ENCODE data around the gene CEACAM21.

DNA sequence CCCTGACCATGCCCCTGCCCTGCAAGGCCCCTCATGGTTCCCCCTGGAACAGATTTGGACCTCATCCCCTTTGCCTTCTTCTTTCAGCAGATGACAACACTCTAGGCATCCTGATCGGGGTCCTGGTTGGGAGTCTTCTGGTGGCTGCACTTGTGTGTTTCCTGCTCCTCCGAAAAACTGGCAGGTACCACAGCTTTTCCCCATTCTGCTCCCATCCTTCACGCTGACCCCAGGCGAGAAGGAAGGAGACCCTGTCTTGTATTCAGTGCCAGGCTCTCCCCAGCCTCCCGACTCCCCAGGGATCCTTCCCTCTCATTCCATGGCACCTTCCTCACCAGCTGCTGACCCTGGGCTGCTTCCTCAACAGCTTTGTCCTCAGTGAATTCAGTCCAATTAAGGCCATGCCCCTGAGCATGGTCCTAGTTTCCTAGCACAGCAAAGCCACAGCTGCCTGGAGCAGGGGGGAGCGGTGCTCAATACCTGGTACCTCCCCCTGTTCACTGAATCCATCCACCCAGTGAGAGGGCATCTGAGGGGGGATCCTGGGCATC, 8.4 kb downstream of the CEACAM21 start:
- TF ChIP-seq, protein P1, sequence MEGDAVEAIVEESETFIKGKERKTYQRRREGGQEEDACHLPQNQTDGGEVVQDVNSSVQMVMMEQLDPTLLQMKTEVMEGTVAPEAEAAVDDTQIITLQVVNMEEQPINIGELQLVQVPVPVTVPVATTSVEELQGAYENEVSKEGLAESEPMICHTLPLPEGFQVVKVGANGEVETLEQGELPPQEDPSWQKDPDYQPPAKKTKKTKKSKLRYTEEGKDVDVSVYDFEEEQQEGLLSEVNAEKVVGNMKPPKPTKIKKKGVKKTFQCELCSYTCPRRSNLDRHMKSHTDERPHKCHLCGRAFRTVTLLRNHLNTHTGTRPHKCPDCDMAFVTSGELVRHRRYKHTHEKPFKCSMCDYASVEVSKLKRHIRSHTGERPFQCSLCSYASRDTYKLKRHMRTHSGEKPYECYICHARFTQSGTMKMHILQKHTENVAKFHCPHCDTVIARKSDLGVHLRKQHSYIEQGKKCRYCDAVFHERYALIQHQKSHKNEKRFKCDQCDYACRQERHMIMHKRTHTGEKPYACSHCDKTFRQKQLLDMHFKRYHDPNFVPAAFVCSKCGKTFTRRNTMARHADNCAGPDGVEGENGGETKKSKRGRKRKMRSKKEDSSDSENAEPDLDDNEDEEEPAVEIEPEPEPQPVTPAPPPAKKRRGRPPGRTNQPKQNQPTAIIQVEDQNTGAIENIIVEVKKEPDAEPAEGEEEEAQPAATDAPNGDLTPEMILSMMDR (IDR thresholded peaks at IDR 0.05): no peak
- TF ChIP-seq, protein P2, sequence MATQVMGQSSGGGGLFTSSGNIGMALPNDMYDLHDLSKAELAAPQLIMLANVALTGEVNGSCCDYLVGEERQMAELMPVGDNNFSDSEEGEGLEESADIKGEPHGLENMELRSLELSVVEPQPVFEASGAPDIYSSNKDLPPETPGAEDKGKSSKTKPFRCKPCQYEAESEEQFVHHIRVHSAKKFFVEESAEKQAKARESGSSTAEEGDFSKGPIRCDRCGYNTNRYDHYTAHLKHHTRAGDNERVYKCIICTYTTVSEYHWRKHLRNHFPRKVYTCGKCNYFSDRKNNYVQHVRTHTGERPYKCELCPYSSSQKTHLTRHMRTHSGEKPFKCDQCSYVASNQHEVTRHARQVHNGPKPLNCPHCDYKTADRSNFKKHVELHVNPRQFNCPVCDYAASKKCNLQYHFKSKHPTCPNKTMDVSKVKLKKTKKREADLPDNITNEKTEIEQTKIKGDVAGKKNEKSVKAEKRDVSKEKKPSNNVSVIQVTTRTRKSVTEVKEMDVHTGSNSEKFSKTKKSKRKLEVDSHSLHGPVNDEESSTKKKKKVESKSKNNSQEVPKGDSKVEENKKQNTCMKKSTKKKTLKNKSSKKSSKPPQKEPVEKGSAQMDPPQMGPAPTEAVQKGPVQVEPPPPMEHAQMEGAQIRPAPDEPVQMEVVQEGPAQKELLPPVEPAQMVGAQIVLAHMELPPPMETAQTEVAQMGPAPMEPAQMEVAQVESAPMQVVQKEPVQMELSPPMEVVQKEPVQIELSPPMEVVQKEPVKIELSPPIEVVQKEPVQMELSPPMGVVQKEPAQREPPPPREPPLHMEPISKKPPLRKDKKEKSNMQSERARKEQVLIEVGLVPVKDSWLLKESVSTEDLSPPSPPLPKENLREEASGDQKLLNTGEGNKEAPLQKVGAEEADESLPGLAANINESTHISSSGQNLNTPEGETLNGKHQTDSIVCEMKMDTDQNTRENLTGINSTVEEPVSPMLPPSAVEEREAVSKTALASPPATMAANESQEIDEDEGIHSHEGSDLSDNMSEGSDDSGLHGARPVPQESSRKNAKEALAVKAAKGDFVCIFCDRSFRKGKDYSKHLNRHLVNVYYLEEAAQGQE (IDR thresholded peaks at IDR 0.05; ENCODE audit: low read depth, low read length): no peak
- TF ChIP-seq, protein P3, sequence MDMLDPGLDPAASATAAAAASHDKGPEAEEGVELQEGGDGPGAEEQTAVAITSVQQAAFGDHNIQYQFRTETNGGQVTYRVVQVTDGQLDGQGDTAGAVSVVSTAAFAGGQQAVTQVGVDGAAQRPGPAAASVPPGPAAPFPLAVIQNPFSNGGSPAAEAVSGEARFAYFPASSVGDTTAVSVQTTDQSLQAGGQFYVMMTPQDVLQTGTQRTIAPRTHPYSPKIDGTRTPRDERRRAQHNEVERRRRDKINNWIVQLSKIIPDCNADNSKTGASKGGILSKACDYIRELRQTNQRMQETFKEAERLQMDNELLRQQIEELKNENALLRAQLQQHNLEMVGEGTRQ (IDR thresholded peaks at IDR 0.05; ENCODE audit: borderline replicate concordance, low read depth, low read length): no peak
- no peak for TF ChIP-seq RFX5 (IDR thresholded peaks at IDR 0.05; ENCODE audit: low read length)
- TF ChIP-seq POLR2AphosphoS5 (IDR thresholded peaks at IDR 0.05; ENCODE audit: low read depth, low read length): no peak
- no peak for TF ChIP-seq GABPA (IDR thresholded peaks at IDR 0.05; ENCODE audit: low read depth)
- no peak for TF ChIP-seq EP300 (IDR thresholded peaks at IDR 0.05; ENCODE audit: borderline replicate concordance in 1 of 2, low read depth in 1 of 2, low read length in 1 of 2)
- TF ChIP-seq, protein P4, sequence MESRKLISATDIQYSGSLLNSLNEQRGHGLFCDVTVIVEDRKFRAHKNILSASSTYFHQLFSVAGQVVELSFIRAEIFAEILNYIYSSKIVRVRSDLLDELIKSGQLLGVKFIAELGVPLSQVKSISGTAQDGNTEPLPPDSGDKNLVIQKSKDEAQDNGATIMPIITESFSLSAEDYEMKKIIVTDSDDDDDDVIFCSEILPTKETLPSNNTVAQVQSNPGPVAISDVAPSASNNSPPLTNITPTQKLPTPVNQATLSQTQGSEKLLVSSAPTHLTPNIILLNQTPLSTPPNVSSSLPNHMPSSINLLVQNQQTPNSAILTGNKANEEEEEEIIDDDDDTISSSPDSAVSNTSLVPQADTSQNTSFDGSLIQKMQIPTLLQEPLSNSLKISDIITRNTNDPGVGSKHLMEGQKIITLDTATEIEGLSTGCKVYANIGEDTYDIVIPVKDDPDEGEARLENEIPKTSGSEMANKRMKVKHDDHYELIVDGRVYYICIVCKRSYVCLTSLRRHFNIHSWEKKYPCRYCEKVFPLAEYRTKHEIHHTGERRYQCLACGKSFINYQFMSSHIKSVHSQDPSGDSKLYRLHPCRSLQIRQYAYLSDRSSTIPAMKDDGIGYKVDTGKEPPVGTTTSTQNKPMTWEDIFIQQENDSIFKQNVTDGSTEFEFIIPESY (IDR thresholded peaks at IDR 0.05; ENCODE audit: borderline replicate concordance, low read depth): no peak
